ENCODE measurements around the gene SSB.
A peak's percentile ranks its signal among the peaks of the same experiment; 100 is the strongest.
"Not testable (repeated sequence)": the region's sequence is repeated elsewhere in the genome, so short reads cannot be mapped to it uniquely, and the experiment has no call there.

The SSB gene

GRCh38 chr2:169797601-169798000 is 1.1 kb upstream of the SSB start:
- Histone ChIP-seq H4K20me1 (peaks cover 8 to 38% (median 30%) of the 10 kb centered on the region in 11 experiments; a peak in 19 of 22 replicates), H3K27me3 (no peaks in the 10 kb centered on the region), H3K4me3 (no peak overlapping the region), H3K4me1 (peaks cover 12 to 22% (median 19%) of the 10 kb centered on the region in 10 experiments; a peak in 19 of 20 replicates), H3K36me3 (peaks cover 18 to 24% (median 19%) of the 10 kb centered on the region in 11 experiments), H3K9me3 (replicated peaks in 1 of 11) (no peaks in the 10 kb centered on the region), H3K9ac (no peak overlapping the region), H3K27ac (no peak overlapping the region), H3K4me2 (no peak overlapping the region)
- TF ChIP-seq Cebpa-rat (IDR thresholded peaks at IDR 0.05), result no peak

DNA sequence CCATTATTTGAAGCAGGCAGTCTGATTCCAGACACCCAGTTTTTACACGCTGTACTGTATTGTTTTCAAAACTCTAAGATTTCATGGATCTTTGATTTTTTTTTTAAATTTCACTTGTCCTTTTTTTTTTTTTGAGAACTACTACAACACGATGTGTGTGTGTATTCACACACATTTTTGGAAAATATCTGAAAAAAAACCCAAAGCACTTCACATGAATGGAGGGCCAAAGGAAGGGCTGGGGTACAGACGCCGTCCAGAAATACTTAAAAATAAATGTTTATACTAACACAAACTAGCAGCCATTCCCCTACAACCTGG is 314 bp upstream of the SSB start:
- Histone ChIP-seq H3K4me1 (peaks cover 12 to 23% (median 19%) of the 10 kb centered on the region in 10 experiments; a peak in 19 of 20 replicates), H3K9me3 (replicated peaks in 1 of 11) (no peaks in the 10 kb centered on the region), H3K27ac (peak overlapping the region; percentile 40 to 94 (median 87); a peak in 18 of 22 replicates), H4K20me1 (peaks cover 14 to 46% (median 37%) of the 10 kb centered on the region in 11 experiments; a peak in 20 of 22 replicates), H3K9ac (peak overlapping the region; percentile 85 to 95 (median 90)), H3K4me2 (peak overlapping the region; percentile 71 to 93 (median 84)), H3K4me3 (peak overlapping the region; percentile 78 to 95 (median 90)), H3K27me3 (no peaks in the 10 kb centered on the region), H3K36me3 (peaks cover 26 to 32% (median 27%) of the 10 kb centered on the region in 11 experiments)
- TF ChIP-seq Cebpa-rat (IDR thresholded peaks at IDR 0.05), result no peak

- Histone ChIP-seq H3K4me2 (no peak overlapping the region), H3K27me3 (no peaks in the 10 kb centered on the region), H3K4me3 (no peak overlapping the region), H3K9me3 (replicated peaks in 1 of 11) (no peaks in the 10 kb centered on the region), H3K9ac (no peak overlapping the region), H3K36me3 (peaks cover 76 to 83% (median 78%) of the 10 kb centered on the region in 11 experiments), H3K4me1 (peaks cover 12 to 23% (median 16%) of the 10 kb centered on the region in 10 experiments; a peak in 19 of 20 replicates), H3K27ac (no peak overlapping the region), H4K20me1 (peaks cover 29 to 88% (median 68%) of the 10 kb centered on the region in 11 experiments; a peak in 20 of 22 replicates)
- TF ChIP-seq Cebpa-rat (IDR thresholded peaks at IDR 0.05), result no peak
These were observed 4.8 kb downstream of the SSB start for GRCh38 chr2:169803480-169803879.

- TF ChIP-seq Cebpa-rat (IDR thresholded peaks at IDR 0.05), result no peak
- Histone ChIP-seq H3K4me1 (peaks cover 3 to 11% (median 6%) of the 10 kb centered on the region in 10 experiments; a peak in 9 of 20 replicates), H3K36me3 (peaks cover 99 to 100% (median 100%) of the 10 kb centered on the region in 11 experiments), H3K9ac (no peak overlapping the region), H3K4me3 (no peak overlapping the region), H3K4me2 (no peak overlapping the region), H3K9me3 (replicated peaks in 1 of 11) (no peaks in the 10 kb centered on the region), H3K27me3 (no peaks in the 10 kb centered on the region), H4K20me1 (peaks cover 27 to 71% (median 45%) of the 10 kb centered on the region in 11 experiments; a peak in 20 of 22 replicates), H3K27ac (no peak overlapping the region)
These were observed 7.9 kb downstream of the SSB start for GRCh38 chr2:169806586-169806985.

DNA sequence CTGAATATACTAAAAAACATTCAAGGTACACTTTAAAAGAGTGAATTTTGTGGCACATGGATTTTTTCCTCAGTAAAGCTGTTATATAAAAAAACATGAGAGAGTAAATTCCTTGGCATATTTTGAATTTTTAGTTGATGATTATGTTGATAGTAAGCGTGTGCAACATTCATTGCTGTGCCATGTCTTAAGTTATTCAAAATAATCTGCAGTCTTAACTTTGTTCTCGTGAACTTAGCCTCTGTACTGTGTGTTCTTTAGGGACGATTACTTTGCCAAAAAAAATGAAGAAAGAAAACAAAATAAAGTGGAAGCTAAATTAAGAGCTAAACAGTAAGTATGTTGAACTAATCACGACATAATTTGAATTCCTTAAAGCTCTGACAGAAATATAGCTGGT is 9.6 kb downstream of the SSB start:
- H3K4me3 ChIP-seq, result no peak overlapping the region
- peaks cover 13 to 67% (median 34%) of the 10 kb centered on the region in 11 experiments; a peak in 20 of 22 replicates for H4K20me1 ChIP-seq
- H3K27me3 ChIP-seq, result no peaks in the 10 kb centered on the region
- TF ChIP-seq Cebpa-rat (IDR thresholded peaks at IDR 0.05), result no peak
- H3K9ac ChIP-seq, result no peak overlapping the region
- no peak overlapping the region for H3K4me2 ChIP-seq
- H3K4me1 ChIP-seq, result no peaks in the 10 kb centered on the region
- H3K36me3 ChIP-seq, result peaks cover 98 to 100% (median 100%) of the 10 kb centered on the region in 11 experiments
- no peak overlapping the region for H3K27ac ChIP-seq
- no peaks in the 10 kb centered on the region for H3K9me3 ChIP-seq (replicated peaks in 1 of 11)

GRCh38 chr2:169815849-169816248 is 17.2 kb downstream of the SSB start:
- Histone ChIP-seq H3K9ac (no peak overlapping the region), H4K20me1 (peaks cover 4 to 25% (median 10%) of the 10 kb centered on the region in 11 experiments; a peak in 12 of 22 replicates), H3K27me3 (no peaks in the 10 kb centered on the region), H3K4me3 (no peak overlapping the region), H3K4me2 (no peak overlapping the region), H3K9me3 (replicated peaks in 1 of 11) (peaks cover 14 to 19% (median 16%) of the 10 kb centered on the region in 11 experiments; a peak in 20 of 22 replicates), H3K27ac (no peak overlapping the region), H3K36me3 (peaks cover 72 to 92% (median 82%) of the 10 kb centered on the region in 11 experiments), H3K4me1 (peaks cover 0 to 12% (median 2%) of the 10 kb centered on the region in 10 experiments; a peak in 5 of 20 replicates)
- no peak for TF ChIP-seq Cebpa-rat (IDR thresholded peaks at IDR 0.05)

- H3K36me3 ChIP-seq, result peaks cover 65 to 92% (median 81%) of the 10 kb centered on the region in 11 experiments
These were observed 18.3 kb downstream of the SSB start for GRCh38 chr2:169816961-169817360.

DNA sequence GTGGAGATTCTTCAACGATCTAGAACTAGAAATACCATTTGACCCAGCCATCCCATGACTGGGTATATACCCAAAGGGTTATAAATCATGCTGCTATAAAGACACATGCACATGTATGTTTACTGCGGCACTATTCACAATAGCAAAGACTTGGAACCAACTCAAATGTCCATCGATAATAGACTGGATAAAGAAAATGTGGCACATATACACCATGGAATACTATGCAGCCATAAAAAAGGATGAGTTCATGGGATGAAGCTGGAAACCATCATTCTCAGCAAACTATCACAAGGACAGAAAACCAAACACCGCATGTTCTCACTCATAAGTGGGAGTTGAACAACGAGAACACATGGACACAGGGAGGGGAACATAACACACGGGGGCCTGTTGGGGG is 18.7 kb downstream of the SSB start:
- Histone ChIP-seq H3K9me3 (replicated peaks in 1 of 11) (peaks cover 14 to 19% (median 16%) of the 10 kb centered on the region in 11 experiments; a peak in 20 of 22 replicates), H3K4me1 (peaks cover 0 to 24% (median 9%) of the 10 kb centered on the region in 10 experiments; a peak in 13 of 20 replicates), H4K20me1 (peaks cover under 1 to 14% (median 6%) of the 10 kb centered on the region in 11 experiments; a peak in 11 of 22 replicates), H3K36me3 (peaks cover 61 to 89% (median 77%) of the 10 kb centered on the region in 11 experiments)
- not testable (repeated sequence) for H3K27ac ChIP-seq, H3K27me3 ChIP-seq, H3K4me3 ChIP-seq, H3K4me2 ChIP-seq, H3K9ac ChIP-seq

More at GRCh38 chr2:169816961-169817360, 18.3 kb downstream of the SSB start:
- not testable (repeated sequence) for H3K9ac ChIP-seq, H3K27ac ChIP-seq, H3K4me3 ChIP-seq, H3K27me3 ChIP-seq, H3K4me2 ChIP-seq
- Histone ChIP-seq H3K9me3 (replicated peaks in 1 of 11) (peaks cover 14 to 19% (median 16%) of the 10 kb centered on the region in 11 experiments; a peak in 20 of 22 replicates), H4K20me1 (peaks cover 4 to 18% (median 8%) of the 10 kb centered on the region in 11 experiments; a peak in 12 of 22 replicates), H3K4me1 (peaks cover 0 to 20% (median 9%) of the 10 kb centered on the region in 10 experiments; a peak in 7 of 20 replicates)

GRCh38 chr2:169818241-169818640 is 19.6 kb downstream of the SSB start:
- Histone ChIP-seq H3K36me3 (peaks cover 56 to 81% (median 70%) of the 10 kb centered on the region in 11 experiments), H3K9me3 (replicated peaks in 1 of 11) (peaks cover 14 to 19% (median 16%) of the 10 kb centered on the region in 11 experiments; a peak in 20 of 22 replicates), H3K27ac (no peak overlapping the region), H3K4me3 (no peak overlapping the region), H3K4me2 (no peak overlapping the region), H3K9ac (no peak overlapping the region), H3K27me3 (no peaks in the 10 kb centered on the region), H4K20me1 (peaks cover 0 to 11% (median 4%) of the 10 kb centered on the region in 11 experiments; a peak in 8 of 22 replicates), H3K4me1 (peaks cover 6 to 33% (median 18%) of the 10 kb centered on the region in 10 experiments)
- TF ChIP-seq Cebpa-rat (IDR thresholded peaks at IDR 0.05), result no peak

All from BLaER1 treated with 17β-estradiol and CSF1 and Interleukin-3, amounts not matched to agents 10 nM and 100 nM (cell line).